ENCODE measurements around the gene HSPB6. TPM values are rescaled to one million over a fixed set of nuclear protein-coding genes. Genes with fewer than 3 reads are reported as not detected.
"Not testable (repeated sequence)": the region's sequence is repeated elsewhere in the genome, so short reads cannot be mapped to it uniquely, and the experiment has no call there.

The HSPB6 gene
- total RNA-seq, 8 experiments from 2014 or later: 0.14 to 1.8 (median 0.68) TPM

- H3K4me3 ChIP-seq; H3K27ac ChIP-seq; in situ Hi-C loops (cut with MboI; ENCODE audit: low pct_unique_long_range_greater_than_20kb in 2 of 9, low sequenced_read_pairs in 9 of 9, unreplicated experiment in 9 of 9); ATAC-seq (replicated peaks in 6 of 8): not testable (repeated sequence)
- peaks cover 19 to 28% of the 10 kb centered on the region in 2 donors for H3K4me1 ChIP-seq (replicated peaks in 1 of 2)
- 76 to 100% (median 96%) methylated on average over 1 to 5 of the region's 5 CpGs; no CpG with 5 or more reads in 1 of the 10 experiments for WGBS, 10 experiments
These were observed 15.5 kb upstream of the HSPB6 start for GRCh38 chr19:35772362-35772761.

- Histone ChIP-seq H3K27ac (no peak overlapping the region), H3K4me1 (replicated peaks in 1 of 2) (peaks cover 14 to 18% of the 10 kb centered on the region in 2 donors), H3K4me3 (no peak overlapping the region)
- WGBS, 10 experiments: 90% methylated on average over 2 of the region's 15 CpGs; no CpG with 5 or more reads in 9 of the 10 experiments
- no peak for ATAC-seq (replicated peaks in 6 of 8)
- in situ Hi-C loops (cut with MboI; ENCODE audit: low pct_unique_long_range_greater_than_20kb in 2 of 9, low sequenced_read_pairs in 9 of 9, unreplicated experiment in 9 of 9): no loop called here
These were observed 11.2 kb upstream of the HSPB6 start for GRCh38 chr19:35768082-35768421.

- peaks cover 14 to 18% of the 10 kb centered on the region in 2 donors for H3K4me1 ChIP-seq (replicated peaks in 1 of 2)
- WGBS, 10 experiments: 10 to 80% (median 35%) methylated on average over 1 to 4 of the region's 34 CpGs; no CpG with 5 or more reads in 7 of the 10 experiments
- peak overlapping the region; percentile 0 to 40 for H3K27ac ChIP-seq
- ATAC-seq (replicated peaks in 6 of 8): peak in 6 of 8 experiments; percentile 16 to 92 (median 88)
- in situ Hi-C loops (cut with MboI; ENCODE audit: low pct_unique_long_range_greater_than_20kb in 2 of 9, low sequenced_read_pairs in 9 of 9, unreplicated experiment in 9 of 9): no loop called here
- H3K4me3 ChIP-seq: no peak overlapping the region
These were observed 10.7 kb upstream of the HSPB6 start for GRCh38 chr19:35767288-35768081.

- Histone ChIP-seq H3K4me3 (no peak overlapping the region), H3K4me1 (replicated peaks in 1 of 2) (peaks cover 14 to 18% of the 10 kb centered on the region in 2 donors), H3K27ac (peak overlapping the region in 1 of 2 donors; percentile 40)
- in situ Hi-C loops (cut with MboI; ENCODE audit: low pct_unique_long_range_greater_than_20kb in 2 of 9, low sequenced_read_pairs in 9 of 9, unreplicated experiment in 9 of 9): no loop called here
- ATAC-seq (replicated peaks in 6 of 8): peak in 3 of 8 experiments; percentile 1 to 13 (median 1)
- 52 to 100% methylated on average over 1 to 2 of the region's 11 CpGs; no CpG with 5 or more reads in 8 of the 10 experiments for WGBS, 10 experiments
These were observed 9.8 kb upstream of the HSPB6 start for GRCh38 chr19:35766571-35767104.

- in situ Hi-C loops (cut with MboI; ENCODE audit: low pct_unique_long_range_greater_than_20kb in 2 of 9, low sequenced_read_pairs in 9 of 9, unreplicated experiment in 9 of 9): no loop called here
- no peak for ATAC-seq (replicated peaks in 6 of 8)
- Histone ChIP-seq H3K4me3 (no peak overlapping the region), H3K27ac (no peak overlapping the region), H3K4me1 (replicated peaks in 1 of 2) (peaks cover 14 to 18% of the 10 kb centered on the region in 2 donors)
- 64 to 100% (median 93%) methylated on average over 2 to 9 of the region's 17 CpGs; no CpG with 5 or more reads in 1 of the 10 experiments for WGBS, 10 experiments
These were observed 7.8 kb upstream of the HSPB6 start for GRCh38 chr19:35764432-35765315.

- 80 to 100% (median 100%) methylated on average over 1 to 3 of the region's 4 CpGs; no CpG with 5 or more reads in 3 of the 10 experiments for WGBS, 10 experiments
- Histone ChIP-seq H3K4me3 (no peak overlapping the region), H3K27ac (no peak overlapping the region), H3K4me1 (replicated peaks in 1 of 2) (peaks cover 13 to 19% of the 10 kb centered on the region in 2 donors)
- in situ Hi-C loops (cut with MboI; ENCODE audit: low pct_unique_long_range_greater_than_20kb in 2 of 9, low sequenced_read_pairs in 9 of 9, unreplicated experiment in 9 of 9): no loop called here
- no peak for ATAC-seq (replicated peaks in 6 of 8)
These were observed 4.0 kb upstream of the HSPB6 start for GRCh38 chr19:35760711-35761349.

- WGBS, 10 experiments: 93% methylated on average over 2 of the region's 2 CpGs; no CpG with 5 or more reads in 9 of the 10 experiments
- H3K27ac ChIP-seq: no peak overlapping the region
- ATAC-seq (replicated peaks in 6 of 8): no peak
- no peak overlapping the region for H3K4me3 ChIP-seq
- H3K4me1 ChIP-seq (replicated peaks in 1 of 2): peaks cover 13 to 19% of the 10 kb centered on the region in 2 donors
- in situ Hi-C loops (cut with MboI; ENCODE audit: low pct_unique_long_range_greater_than_20kb in 2 of 9, low sequenced_read_pairs in 9 of 9, unreplicated experiment in 9 of 9): no loop called here
These were observed 2.9 kb upstream of the HSPB6 start for GRCh38 chr19:35759697-35760096.

GRCh38 chr19:35757749-35758608 lies 1.1 kb upstream of the HSPB6 start, which contains the start of gene PROSER3:
TSS of gene PROSER3 (plus strand) at chr19:35758176. CDS start at chr19:35758216, 40 bp downstream.
- H3K4me1 ChIP-seq (replicated peaks in 1 of 2): peaks cover 13 to 19% of the 10 kb centered on the region in 2 donors
- peak within 1 kb of the TSS; percentile 84 to 89 for H3K27ac ChIP-seq
- peak within 1 kb of the TSS; percentile 67 to 97 (median 90) for H3K4me3 ChIP-seq
- ATAC-seq (replicated peaks in 6 of 8): peak; percentile 75 to 94 (median 91)
- in situ Hi-C loops (cut with MboI; ENCODE audit: low pct_unique_long_range_greater_than_20kb in 2 of 9, low sequenced_read_pairs in 9 of 9, unreplicated experiment in 9 of 9): no loop called here
- WGBS, 10 experiments: 0 to 1% (median 0%) methylated on average over 1 to 12 of the region's 53 CpGs; no CpG with 5 or more reads in 3 of the 10 experiments

GRCh38 chr19:35757231-35757748 lies 461 bp upstream of the HSPB6 start:
- Histone ChIP-seq H3K4me3 (peak overlapping the region; percentile 34 to 91 (median 77)), H3K4me1 (replicated peaks in 1 of 2) (peaks cover 13 to 19% of the 10 kb centered on the region in 2 donors), H3K27ac (peak overlapping the region; percentile 83 to 89)
- peak; percentile 8 to 47 (median 20) for ATAC-seq (replicated peaks in 6 of 8)
- WGBS, 10 experiments: 3 to 80% (median 47%) methylated on average over 1 to 7 of the region's 19 CpGs; no CpG with 5 or more reads in 3 of the 10 experiments
- in situ Hi-C loops (cut with MboI; ENCODE audit: low pct_unique_long_range_greater_than_20kb in 2 of 9, low sequenced_read_pairs in 9 of 9, unreplicated experiment in 9 of 9): no loop called here

- peak in 3 of 8 experiments; percentile 27 to 34 (median 28) for ATAC-seq (replicated peaks in 6 of 8)
- Histone ChIP-seq H3K4me1 (replicated peaks in 1 of 2) (peaks cover 13 to 19% of the 10 kb centered on the region in 2 donors), H3K4me3 (no peak overlapping the region), H3K27ac (no peak overlapping the region)
- WGBS, 10 experiments: 0 to 66% (median 58%) methylated on average over 2 to 10 of the region's 74 CpGs; no CpG with 5 or more reads in 7 of the 10 experiments
- in situ Hi-C loops (cut with MboI; ENCODE audit: low pct_unique_long_range_greater_than_20kb in 2 of 9, low sequenced_read_pairs in 9 of 9, unreplicated experiment in 9 of 9): no loop called here
These were observed 1.1 kb downstream of the HSPB6 start for GRCh38 chr19:35755550-35756376.

- no peak overlapping the region for H3K4me3 ChIP-seq
- peaks cover 13 to 19% of the 10 kb centered on the region in 2 donors for H3K4me1 ChIP-seq (replicated peaks in 1 of 2)
- WGBS, 10 experiments: 0 to 75% (median 27%) methylated on average over 3 to 9 of the region's 17 CpGs; no CpG with 5 or more reads in 6 of the 10 experiments
- in situ Hi-C loops (cut with MboI; ENCODE audit: low pct_unique_long_range_greater_than_20kb in 2 of 9, low sequenced_read_pairs in 9 of 9, unreplicated experiment in 9 of 9): no loop called here
- H3K27ac ChIP-seq: no peak overlapping the region
- ATAC-seq (replicated peaks in 6 of 8): peak in 3 of 8 experiments; percentile 29 to 39 (median 36)
These were observed 1.7 kb downstream of the HSPB6 start for GRCh38 chr19:35755131-35755549.
